GM23338 (cell line): ENCODE results near the gene YES1.

Experiments used
- CREB1 ChIP-seq: fragments of 250-450 bp; sonication (Bioruptor Pico); IDR thresholded peaks from 2 replicates; pipeline ENCODE4 v1.5.0; 2020; ENCODE audit warnings: low read depth, mild to moderate bottlenecking, moderate library complexity
- CTCF ChIP-seq, 2 experiments: fragments of 200-600 bp in 1 of 2; sonication (generic) in 1 of 2; conservative IDR thresholded peaks; 2 replicates each; pipeline versions ENCODE4 v1.5.1 to v1.6.1; 2016 to 2017; ENCODE audit warnings: antibody characterized with exemption in 2 of 2, low read depth in 2 of 2, mild to moderate bottlenecking in 2 of 2, moderate library complexity in 1 of 2
- EZH2 ChIP-seq: fragments of 200-600 bp; sonication (generic); IDR thresholded peaks from one replicate; pipeline ENCODE4 v1.8.0; 2017; ENCODE audit warnings: antibody characterized with exemption, mild to moderate bottlenecking, low read depth; ENCODE audit not compliant: unreplicated experiment
- EZH2phosphoT487 ChIP-seq: fragments of 200-600 bp; sonication (generic); IDR thresholded peaks from one replicate; pipeline ENCODE4 v1.8.1; 2018; ENCODE audit warnings: antibody characterized with exemption; ENCODE audit not compliant: unreplicated experiment
- POLR2AphosphoS5 ChIP-seq: IDR thresholded peaks from 2 replicates; pipeline ENCODE4 v1.6.1; 2016; ENCODE audit warnings: antibody characterized with exemption, low read depth
- TF ChIP-seq, protein P1 (sequence below): fragments of 250-450 bp; sonication (Bioruptor Pico); IDR thresholded peaks from 2 replicates; pipeline ENCODE4 v1.5.0; 2020; ENCODE audit warnings: mild to moderate bottlenecking, moderate library complexity

- TF ChIP-seq CTCF (conservative IDR thresholded peaks at IDR 0.05; ENCODE audit: low read depth in 2 of 2) (no peak), EZH2phosphoT487 (no peak), EZH2 (no peak), CREB1 (CRISPR knock-in tag) (no peak), POLR2AphosphoS5 (peak; percentile 23; the same call in 1 of the 2 replicates)
- TF ChIP-seq, protein P1, sequence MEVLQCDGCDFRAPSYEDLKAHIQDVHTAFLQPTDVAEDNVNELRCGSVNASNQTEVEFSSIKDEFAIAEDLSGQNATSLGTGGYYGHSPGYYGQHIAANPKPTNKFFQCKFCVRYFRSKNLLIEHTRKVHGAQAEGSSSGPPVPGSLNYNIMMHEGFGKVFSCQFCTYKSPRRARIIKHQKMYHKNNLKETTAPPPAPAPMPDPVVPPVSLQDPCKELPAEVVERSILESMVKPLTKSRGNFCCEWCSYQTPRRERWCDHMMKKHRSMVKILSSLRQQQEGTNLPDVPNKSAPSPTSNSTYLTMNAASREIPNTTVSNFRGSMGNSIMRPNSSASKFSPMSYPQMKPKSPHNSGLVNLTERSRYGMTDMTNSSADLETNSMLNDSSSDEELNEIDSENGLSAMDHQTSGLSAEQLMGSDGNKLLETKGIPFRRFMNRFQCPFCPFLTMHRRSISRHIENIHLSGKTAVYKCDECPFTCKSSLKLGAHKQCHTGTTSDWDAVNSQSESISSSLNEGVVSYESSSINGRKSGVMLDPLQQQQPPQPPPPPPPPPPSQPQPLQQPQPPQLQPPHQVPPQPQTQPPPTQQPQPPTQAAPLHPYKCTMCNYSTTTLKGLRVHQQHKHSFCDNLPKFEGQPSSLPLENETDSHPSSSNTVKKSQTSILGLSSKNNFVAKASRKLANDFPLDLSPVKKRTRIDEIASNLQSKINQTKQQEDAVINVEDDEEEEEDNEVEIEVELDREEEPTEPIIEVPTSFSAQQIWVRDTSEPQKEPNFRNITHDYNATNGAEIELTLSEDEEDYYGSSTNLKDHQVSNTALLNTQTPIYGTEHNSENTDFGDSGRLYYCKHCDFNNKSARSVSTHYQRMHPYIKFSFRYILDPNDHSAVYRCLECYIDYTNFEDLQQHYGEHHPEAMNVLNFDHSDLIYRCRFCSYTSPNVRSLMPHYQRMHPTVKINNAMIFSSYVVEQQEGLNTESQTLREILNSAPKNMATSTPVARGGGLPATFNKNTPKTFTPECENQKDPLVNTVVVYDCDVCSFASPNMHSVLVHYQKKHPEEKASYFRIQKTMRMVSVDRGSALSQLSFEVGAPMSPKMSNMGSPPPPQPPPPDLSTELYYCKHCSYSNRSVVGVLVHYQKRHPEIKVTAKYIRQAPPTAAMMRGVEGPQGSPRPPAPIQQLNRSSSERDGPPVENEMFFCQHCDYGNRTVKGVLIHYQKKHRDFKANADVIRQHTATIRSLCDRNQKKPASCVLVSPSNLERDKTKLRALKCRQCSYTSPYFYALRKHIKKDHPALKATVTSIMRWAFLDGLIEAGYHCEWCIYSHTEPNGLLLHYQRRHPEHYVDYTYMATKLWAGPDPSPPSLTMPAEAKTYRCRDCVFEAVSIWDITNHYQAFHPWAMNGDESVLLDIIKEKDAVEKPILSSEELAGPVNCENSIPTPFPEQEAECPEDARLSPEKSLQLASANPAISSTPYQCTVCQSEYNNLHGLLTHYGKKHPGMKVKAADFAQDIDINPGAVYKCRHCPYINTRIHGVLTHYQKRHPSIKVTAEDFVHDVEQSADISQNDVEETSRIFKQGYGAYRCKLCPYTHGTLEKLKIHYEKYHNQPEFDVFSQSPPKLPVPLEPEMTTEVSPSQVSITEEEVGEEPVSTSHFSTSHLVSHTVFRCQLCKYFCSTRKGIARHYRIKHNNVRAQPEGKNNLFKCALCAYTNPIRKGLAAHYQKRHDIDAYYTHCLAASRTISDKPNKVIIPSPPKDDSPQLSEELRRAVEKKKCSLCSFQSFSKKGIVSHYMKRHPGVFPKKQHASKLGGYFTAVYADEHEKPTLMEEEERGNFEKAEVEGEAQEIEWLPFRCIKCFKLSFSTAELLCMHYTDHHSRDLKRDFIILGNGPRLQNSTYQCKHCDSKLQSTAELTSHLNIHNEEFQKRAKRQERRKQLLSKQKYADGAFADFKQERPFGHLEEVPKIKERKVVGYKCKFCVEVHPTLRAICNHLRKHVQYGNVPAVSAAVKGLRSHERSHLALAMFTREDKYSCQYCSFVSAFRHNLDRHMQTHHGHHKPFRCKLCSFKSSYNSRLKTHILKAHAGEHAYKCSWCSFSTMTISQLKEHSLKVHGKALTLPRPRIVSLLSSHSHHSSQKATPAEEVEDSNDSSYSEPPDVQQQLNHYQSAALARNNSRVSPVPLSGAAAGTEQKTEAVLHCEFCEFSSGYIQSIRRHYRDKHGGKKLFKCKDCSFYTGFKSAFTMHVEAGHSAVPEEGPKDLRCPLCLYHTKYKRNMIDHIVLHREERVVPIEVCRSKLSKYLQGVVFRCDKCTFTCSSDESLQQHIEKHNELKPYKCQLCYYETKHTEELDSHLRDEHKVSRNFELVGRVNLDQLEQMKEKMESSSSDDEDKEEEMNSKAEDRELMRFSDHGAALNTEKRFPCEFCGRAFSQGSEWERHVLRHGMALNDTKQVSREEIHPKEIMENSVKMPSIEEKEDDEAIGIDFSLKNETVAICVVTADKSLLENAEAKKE (CRISPR knock-in tag): no peak
Measured at GRCh38 chr18:811892-812375, at the start of gene YES1.
